Measurements from ENCODE around the gene CSNK1E. TPM values are rescaled to one million over a fixed set of nuclear protein-coding genes. Genes with fewer than 3 reads are reported as not detected.
A peak's percentile ranks its signal among the peaks of the same experiment; 100 is the strongest.

The CSNK1E gene
- total and polyA plus RNA-seq, 7 donors: 33.4 to 193 (median 50.1) TPM

- DNase-seq (no peak), ATAC-seq (no peak)
- Histone ChIP-seq H3K27ac (peak overlapping the region; percentile 91), H3K27me3 (ENCODE audit: insufficient read depth in 3 of 3, low read length in 2 of 3) (no peaks in the 10 kb centered on the region), H3K36me3 (ENCODE audit: insufficient read depth in 1 of 2, low read depth in 1 of 2) (no peaks in the 10 kb centered on the region), H3K4me3 (no peak overlapping the region), H3K9me3 (no peaks in the 10 kb centered on the region), H3K4me1 (peaks cover 21% of the 10 kb centered on the region)
- intact Hi-C loops (cut with DNase I): loop anchor here in 1 of 2 donors (5.0 kb wide), 1 partner anchor 47 kb away; the partner anchor contains the start of gene TMEM184B
- WGBS, 3 donors: 86 to 92% (median 87%) methylated on average over 14 of the region's 14 CpGs
- TF ChIP-seq CTCF (IDR thresholded peaks at IDR 0.05): no peak
Measured at GRCh38 chr22:38318792-38319773, 1.9 kb upstream of the CSNK1E start.

GRCh38 chr22:38317995-38318715 is 922 bp upstream of the CSNK1E start:
- Histone ChIP-seq H3K9me3 (no peaks in the 10 kb centered on the region), H3K4me3 (peak overlapping the region; percentile 62), H3K27me3 (ENCODE audit: insufficient read depth in 3 of 3, low read length in 2 of 3) (no peaks in the 10 kb centered on the region), H3K27ac (peak overlapping the region; percentile 91), H3K36me3 (ENCODE audit: insufficient read depth in 1 of 2, low read depth in 1 of 2) (peaks cover 0 to 4% of the 10 kb centered on the region in 2 donors), H3K4me1 (peaks cover 28% of the 10 kb centered on the region)
- TF ChIP-seq CTCF (IDR thresholded peaks at IDR 0.05): no peak
- peak; percentile 74 to 79 for DNase-seq
- intact Hi-C loops (cut with DNase I): loop anchor here in 1 of 2 donors (2.0 to 5.0 kb wide), 2 partner anchors 46 to 115 kb away; partner anchors contain the start of gene TMEM184B
- WGBS, 3 donors: 12 to 28% (median 15%) methylated on average over 18 of the region's 18 CpGs
- ATAC-seq: peak; percentile 45 to 80 (median 74)

GRCh38 chr22:38316364-38317121 is 690 bp downstream of the CSNK1E start:
- H3K36me3 ChIP-seq (ENCODE audit: insufficient read depth in 1 of 2, low read depth in 1 of 2): peaks cover 0 to 4% of the 10 kb centered on the region in 2 donors
- TF ChIP-seq CTCF (IDR thresholded peaks at IDR 0.05): no peak
- H3K27me3 ChIP-seq (ENCODE audit: insufficient read depth in 3 of 3, low read length in 2 of 3): no peaks in the 10 kb centered on the region
- peak overlapping the region; percentile 76 for H3K4me3 ChIP-seq
- H3K27ac ChIP-seq: peak overlapping the region; percentile 96
- ATAC-seq (peak; percentile 36 to 64 (median 52)), DNase-seq (peak; percentile 61 to 85)
- H3K9me3 ChIP-seq: no peaks in the 10 kb centered on the region
- intact Hi-C loops (cut with DNase I): loop anchor here in 1 of 2 donors (2.0 to 5.0 kb wide), 2 partner anchors 44 to 114 kb away; partner anchors contain the start of gene TMEM184B
- 1 to 2% (median 1%) methylated on average over 36 to 52 of the region's 52 CpGs for WGBS, 3 donors
- H3K4me1 ChIP-seq: peaks cover 34% of the 10 kb centered on the region

GRCh38 chr22:38315823-38316363 is 1.3 kb downstream of the CSNK1E start:
- intact Hi-C loops (cut with DNase I): loop anchor here in 1 of 2 donors (2.0 to 5.0 kb wide), 2 partner anchors 44 to 113 kb away; partner anchors contain the start of gene TMEM184B
- Histone ChIP-seq H3K27ac (peak overlapping the region; percentile 96), H3K9me3 (no peaks in the 10 kb centered on the region), H3K4me3 (peak overlapping the region; percentile 76), H3K36me3 (ENCODE audit: insufficient read depth in 1 of 2, low read depth in 1 of 2) (peaks cover 0 to 4% of the 10 kb centered on the region in 2 donors), H3K4me1 (peaks cover 38% of the 10 kb centered on the region), H3K27me3 (ENCODE audit: insufficient read depth in 3 of 3, low read length in 2 of 3) (no peaks in the 10 kb centered on the region)
- no peak for TF ChIP-seq CTCF (IDR thresholded peaks at IDR 0.05)
- DNase-seq (no peak), ATAC-seq (no peak)
- 3 to 10% (median 5%) methylated on average over 12 of the region's 12 CpGs for WGBS, 3 donors

Data from psoas muscle (tissue), 8 donors.